Measurements from ENCODE around the gene ARHGAP15.

Gene ARHGAP15

DNA sequence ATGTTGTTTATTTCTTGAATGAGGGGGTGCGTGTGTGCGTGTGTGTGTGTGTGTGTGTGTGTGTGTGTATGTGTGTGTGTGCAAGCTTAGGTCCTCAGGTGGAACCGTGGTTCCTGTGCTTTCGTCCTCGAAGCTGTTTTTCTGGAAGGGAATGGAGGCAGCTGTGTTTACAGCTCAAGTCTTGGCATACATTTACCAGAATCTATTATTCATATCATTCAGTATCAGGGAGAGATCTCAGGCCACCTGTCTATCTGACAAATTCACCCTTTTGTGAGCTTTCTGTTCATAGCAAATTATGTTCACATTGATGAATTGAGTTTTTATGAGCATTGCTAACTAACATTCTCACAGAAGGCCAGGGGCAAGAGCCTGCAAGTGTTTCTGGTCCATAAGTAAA lies 550.4 kb downstream of the ARHGAP15 start:
- no peak overlapping the region for H3K4me3 Mint-ChIP-seq
- ATAC-seq (ENCODE audit: low read depth) (no peak), DNase-seq (ENCODE audit: low spot score in 2 of 2) (no peak)
- H3K27me3 Mint-ChIP-seq: no peaks in the 10 kb centered on the region
- peaks cover 15% of the 10 kb centered on the region for H3K4me1 Mint-ChIP-seq
- H3K36me3 Mint-ChIP-seq: peaks cover 19% of the 10 kb centered on the region
- no peaks in the 10 kb centered on the region for H3K9me3 Mint-ChIP-seq
- H3K27ac Mint-ChIP-seq: no peak overlapping the region

DNA sequence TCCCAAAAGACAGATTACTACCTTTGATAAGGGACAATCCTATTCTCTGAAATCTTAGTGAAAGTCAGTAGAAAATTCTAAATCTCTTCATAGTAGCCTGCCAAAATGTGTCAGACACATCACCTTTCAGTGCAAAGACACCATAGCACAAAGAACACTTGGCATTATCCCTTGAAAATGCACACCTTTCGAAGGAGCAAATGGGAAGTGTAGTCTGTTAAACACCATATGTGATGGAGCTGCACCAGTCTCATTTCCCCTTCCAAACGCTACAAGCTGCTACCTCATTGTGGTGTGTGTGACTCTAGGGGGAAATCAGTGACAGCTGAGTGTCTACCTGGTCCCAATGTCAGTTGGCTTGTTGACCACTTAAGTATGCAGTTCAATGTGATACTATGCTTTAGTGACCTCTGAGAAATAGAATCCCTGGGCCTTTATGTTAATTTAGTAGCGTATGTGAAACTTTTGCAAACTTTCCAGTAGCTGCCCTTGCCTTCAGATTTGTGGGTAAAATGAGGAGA lies 551.7 kb downstream of the ARHGAP15 start:
- H3K36me3 Mint-ChIP-seq: peaks cover 12% of the 10 kb centered on the region
- DNase-seq (ENCODE audit: low spot score in 2 of 2): no peak
- no peak overlapping the region for H3K4me3 Mint-ChIP-seq
- no peak overlapping the region for H3K27ac Mint-ChIP-seq
- ATAC-seq (ENCODE audit: low read depth): no peak
- no peaks in the 10 kb centered on the region for H3K9me3 Mint-ChIP-seq
- no peaks in the 10 kb centered on the region for H3K27me3 Mint-ChIP-seq
- H3K4me1 Mint-ChIP-seq: peaks cover 13% of the 10 kb centered on the region

DNA sequence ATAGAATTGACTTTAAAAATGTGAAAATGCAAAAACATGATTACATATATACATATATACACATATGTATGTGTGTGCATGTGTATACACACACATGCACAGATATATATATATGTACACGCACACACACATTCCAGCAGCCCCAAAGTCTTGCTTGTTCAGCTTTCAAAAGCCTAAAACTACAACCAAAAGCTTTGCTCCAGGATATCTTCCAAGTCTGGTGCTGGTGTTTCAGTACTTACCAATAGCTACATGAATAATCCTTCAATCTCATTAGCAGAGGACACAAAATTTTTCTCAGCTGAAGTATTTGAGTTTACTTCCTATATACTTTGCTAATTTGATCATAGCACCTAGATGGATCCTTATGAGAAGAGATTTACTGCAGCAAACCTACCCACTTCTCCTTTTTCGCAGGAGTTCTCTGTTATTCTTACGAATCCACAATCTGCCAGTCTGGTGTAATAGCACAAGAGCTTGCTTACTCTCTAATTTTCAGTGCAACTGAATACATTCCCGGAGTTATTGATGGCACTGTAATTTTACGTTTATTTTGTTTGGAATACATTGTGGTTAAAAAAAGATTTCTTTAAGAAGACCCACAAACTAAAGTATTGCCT lies 553.3 kb downstream of the ARHGAP15 start:
- Mint-ChIP-seq H3K27me3 (no peaks in the 10 kb centered on the region), H3K9me3 (no peaks in the 10 kb centered on the region), H3K27ac (no peak overlapping the region), H3K4me1 (peaks cover 13% of the 10 kb centered on the region), H3K4me3 (no peak overlapping the region), H3K36me3 (peaks cover 5% of the 10 kb centered on the region)
- DNase-seq (ENCODE audit: low spot score in 2 of 2): no peak
- ATAC-seq (ENCODE audit: low read depth): no peak

DNA sequence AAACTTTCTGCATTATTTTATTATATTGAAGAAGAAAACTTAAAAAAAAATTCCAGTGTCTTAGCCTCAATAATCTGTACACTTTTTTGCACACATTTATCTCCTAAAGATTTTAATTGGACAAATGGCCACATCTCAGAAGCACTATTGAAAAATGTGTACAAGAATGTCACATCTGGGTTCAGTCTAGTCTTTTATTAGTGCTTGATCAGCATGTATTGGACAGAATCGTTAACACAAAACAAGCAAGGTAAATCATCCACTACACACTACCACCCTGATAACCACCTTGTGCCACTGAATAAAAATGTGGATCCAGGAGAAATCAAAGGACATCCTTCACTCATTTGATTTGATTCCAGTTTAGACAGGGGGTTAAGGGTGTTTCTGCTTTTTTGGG lies 554.8 kb downstream of the ARHGAP15 start:
- H3K4me1 Mint-ChIP-seq: peaks cover 13% of the 10 kb centered on the region
- ATAC-seq (ENCODE audit: low read depth) (no peak), DNase-seq (ENCODE audit: low spot score in 2 of 2) (no peak)
- no peaks in the 10 kb centered on the region for H3K27me3 Mint-ChIP-seq
- no peak overlapping the region for H3K4me3 Mint-ChIP-seq
- no peaks in the 10 kb centered on the region for H3K9me3 Mint-ChIP-seq
- H3K36me3 Mint-ChIP-seq: peaks cover 5% of the 10 kb centered on the region
- H3K27ac Mint-ChIP-seq: no peak overlapping the region

DNA sequence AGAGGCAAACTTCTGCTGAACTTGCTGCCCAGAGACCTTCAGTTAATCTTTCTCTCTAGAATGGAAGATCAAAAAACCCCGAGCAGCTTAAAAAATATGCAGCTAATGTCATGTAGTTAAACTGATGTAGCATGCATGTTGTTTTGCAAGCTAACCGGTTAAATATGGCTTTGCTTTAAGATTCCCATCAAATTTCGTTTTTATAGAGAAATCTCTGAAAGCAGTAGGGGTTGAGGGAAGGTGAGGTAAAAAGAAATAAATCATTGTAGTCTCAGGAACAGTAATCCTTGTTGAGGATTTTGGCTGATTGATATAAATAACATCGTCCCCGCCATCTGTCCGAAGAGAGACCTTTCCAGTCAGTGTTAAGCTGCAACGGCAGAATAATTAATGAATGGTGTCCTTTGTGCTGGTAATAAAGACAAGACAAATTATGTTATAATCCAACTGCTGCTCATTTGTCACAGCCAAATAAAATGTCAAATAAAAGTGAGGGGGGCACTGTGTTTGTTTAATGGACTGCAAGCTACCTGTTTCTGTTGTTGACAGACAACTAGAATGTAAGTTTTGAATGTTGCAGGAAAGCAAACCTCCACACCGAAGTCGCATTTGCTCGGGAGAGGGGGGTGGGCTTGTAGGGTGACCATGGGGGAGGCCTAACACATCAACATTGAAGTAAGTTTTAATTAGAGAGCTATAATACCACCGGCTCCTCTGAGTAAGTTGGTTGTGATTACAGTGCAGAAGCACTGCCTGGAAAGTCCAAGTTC lies 555.5 kb downstream of the ARHGAP15 start:
- DNase-seq (ENCODE audit: low spot score in 2 of 2): no peak
- no peaks in the 10 kb centered on the region for H3K27me3 Mint-ChIP-seq
- H3K4me1 Mint-ChIP-seq: peaks cover 10% of the 10 kb centered on the region
- no peaks in the 10 kb centered on the region for H3K9me3 Mint-ChIP-seq
- no peak for ATAC-seq (ENCODE audit: low read depth)
- no peak overlapping the region for H3K4me3 Mint-ChIP-seq
- no peak overlapping the region for H3K27ac Mint-ChIP-seq
- H3K36me3 Mint-ChIP-seq: peaks cover 9% of the 10 kb centered on the region

DNA sequence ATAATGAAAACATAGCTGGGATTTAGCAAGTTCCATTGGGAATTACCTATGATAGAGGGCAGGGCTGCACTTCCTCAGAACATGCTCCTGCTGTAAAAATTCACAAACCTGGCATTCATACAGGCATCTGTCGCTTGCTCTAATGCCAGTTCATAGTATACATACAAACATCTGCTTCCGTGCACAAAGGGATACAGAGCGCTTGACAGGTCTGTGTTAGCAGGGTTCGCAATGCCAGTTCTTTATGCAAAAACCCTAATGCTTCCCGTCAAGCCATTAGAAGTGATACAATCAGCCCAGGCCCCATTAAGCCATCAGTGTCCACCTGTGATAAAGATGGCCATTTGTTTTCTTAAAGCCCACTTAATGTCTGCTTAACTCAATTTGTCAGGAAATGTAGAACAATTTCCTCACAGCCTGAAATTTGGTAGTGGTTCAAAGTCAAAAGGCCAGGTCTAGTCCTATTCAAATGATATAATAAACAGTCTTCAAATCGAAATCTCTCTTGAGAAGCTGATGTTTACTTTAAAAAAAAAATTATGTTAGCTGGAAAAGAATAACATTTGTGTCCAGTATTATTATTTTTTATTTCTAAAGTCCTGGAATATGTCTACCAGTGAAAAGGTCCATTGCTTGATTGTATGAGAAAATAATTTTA lies 556.3 kb downstream of the ARHGAP15 start:
- Mint-ChIP-seq H3K27me3 (no peaks in the 10 kb centered on the region), H3K4me3 (no peak overlapping the region), H3K4me1 (peaks cover 10% of the 10 kb centered on the region), H3K27ac (no peak overlapping the region), H3K36me3 (peaks cover 10% of the 10 kb centered on the region), H3K9me3 (no peaks in the 10 kb centered on the region)
- ATAC-seq (ENCODE audit: low read depth): no peak
- no peak for DNase-seq (ENCODE audit: low spot score in 2 of 2)

DNA sequence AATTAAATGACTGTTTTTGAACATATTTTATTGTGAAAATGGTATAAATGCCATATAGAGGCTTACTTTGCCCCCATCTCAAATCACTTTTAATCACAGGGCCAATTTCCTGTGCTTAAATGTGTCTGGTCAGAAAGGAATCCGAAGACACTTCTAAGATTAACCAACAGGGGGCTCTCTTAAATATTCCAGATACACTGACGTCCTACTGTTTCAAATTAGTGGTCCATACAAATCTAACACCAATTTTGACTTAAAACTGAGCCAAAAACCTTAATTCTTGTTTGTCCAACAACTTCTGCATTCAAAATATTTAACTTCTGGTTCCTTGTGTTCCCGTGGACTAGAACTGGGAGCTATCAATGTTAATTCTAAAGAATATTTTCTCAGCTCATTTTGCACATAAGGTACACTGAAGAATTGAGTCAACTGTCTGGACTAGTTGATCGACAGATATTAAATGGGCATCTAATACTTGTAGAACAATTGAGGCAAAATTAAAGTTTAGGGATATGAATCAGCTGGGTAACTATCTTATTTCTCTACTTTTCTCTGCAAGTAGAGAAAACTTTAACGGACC lies 557.5 kb downstream of the ARHGAP15 start:
- Mint-ChIP-seq H3K27me3 (no peaks in the 10 kb centered on the region), H3K9me3 (no peaks in the 10 kb centered on the region), H3K27ac (no peak overlapping the region), H3K4me1 (peaks cover 3% of the 10 kb centered on the region), H3K36me3 (peaks cover 15% of the 10 kb centered on the region), H3K4me3 (no peak overlapping the region)
- ATAC-seq (ENCODE audit: low read depth) (no peak), DNase-seq (ENCODE audit: low spot score in 2 of 2) (peak in 1 of 2 donors; percentile 3)

DNA sequence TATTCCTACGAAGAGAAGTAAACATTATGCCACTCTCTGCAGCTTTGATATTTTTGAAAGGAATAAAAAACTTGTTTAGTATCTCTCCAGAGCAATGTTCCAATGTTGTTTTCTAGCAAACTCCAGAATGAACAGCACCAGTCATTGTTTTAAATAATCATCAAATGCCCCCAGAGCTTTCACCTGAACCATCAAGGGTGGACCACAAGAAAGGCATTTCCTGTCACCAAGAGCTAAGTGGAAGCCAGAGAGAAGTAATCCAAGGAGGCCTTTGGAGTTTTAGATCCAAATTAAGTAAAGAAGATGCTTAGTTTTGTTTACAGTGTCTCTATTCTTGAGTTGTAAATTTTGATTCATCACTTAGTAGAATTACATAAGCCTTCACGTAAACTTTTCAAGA lies 559.0 kb downstream of the ARHGAP15 start:
- Mint-ChIP-seq H3K4me3 (no peak overlapping the region), H3K27ac (no peak overlapping the region), H3K27me3 (no peaks in the 10 kb centered on the region), H3K36me3 (peaks cover 15% of the 10 kb centered on the region), H3K9me3 (no peaks in the 10 kb centered on the region), H3K4me1 (peaks cover 3% of the 10 kb centered on the region)
- ATAC-seq (ENCODE audit: low read depth) (no peak), DNase-seq (ENCODE audit: low spot score in 2 of 2) (no peak)

DNA sequence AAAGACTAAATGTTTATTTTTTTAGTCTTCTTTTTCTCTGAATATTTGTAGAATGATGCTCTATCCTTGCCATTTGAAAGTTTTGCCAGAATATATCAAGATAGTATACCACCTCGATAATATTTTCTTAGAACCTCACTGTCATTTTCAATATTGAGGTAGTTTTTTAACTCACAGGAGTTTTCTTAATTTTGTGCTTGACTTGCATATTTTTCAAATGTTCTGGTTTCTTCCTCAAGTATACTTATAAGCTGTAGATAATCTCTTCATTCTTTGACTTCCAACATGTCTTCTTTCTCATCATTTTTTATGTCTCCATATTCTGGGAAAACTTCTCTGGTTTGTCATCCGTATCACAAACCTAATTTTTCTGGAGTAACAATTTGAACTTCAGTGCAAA lies 559.6 kb downstream of the ARHGAP15 start:
- ATAC-seq (ENCODE audit: low read depth): no peak
- H3K36me3 Mint-ChIP-seq: peaks cover 15% of the 10 kb centered on the region
- H3K4me3 Mint-ChIP-seq: no peak overlapping the region
- no peak for DNase-seq (ENCODE audit: low spot score in 2 of 2)
- H3K27me3 Mint-ChIP-seq: no peaks in the 10 kb centered on the region
- H3K9me3 Mint-ChIP-seq: no peaks in the 10 kb centered on the region
- no peak overlapping the region for H3K27ac Mint-ChIP-seq
- H3K4me1 Mint-ChIP-seq: peaks cover 3% of the 10 kb centered on the region

DNA sequence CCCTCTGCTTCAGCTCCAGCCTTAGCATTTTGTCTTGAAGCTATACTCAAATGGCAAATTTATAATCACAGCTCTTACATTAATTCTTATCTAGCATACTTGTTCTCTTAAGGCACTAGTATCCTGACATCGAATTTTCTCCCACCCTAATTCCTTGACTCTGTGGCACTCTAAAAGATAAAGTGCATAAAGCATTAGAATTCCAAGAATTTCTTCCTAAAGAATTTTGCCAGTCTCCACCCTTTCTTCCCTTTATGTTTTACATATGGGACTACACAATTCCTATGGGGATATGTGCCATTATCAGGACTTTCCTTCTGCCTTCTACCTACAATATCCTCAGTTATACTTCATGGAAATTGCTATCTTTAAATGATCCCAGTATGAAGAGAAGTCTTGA lies 560.3 kb downstream of the ARHGAP15 start:
- peaks cover 15% of the 10 kb centered on the region for H3K36me3 Mint-ChIP-seq
- H3K27me3 Mint-ChIP-seq: no peaks in the 10 kb centered on the region
- H3K27ac Mint-ChIP-seq: no peak overlapping the region
- H3K4me1 Mint-ChIP-seq: peaks cover 3% of the 10 kb centered on the region
- H3K9me3 Mint-ChIP-seq: no peaks in the 10 kb centered on the region
- no peak overlapping the region for H3K4me3 Mint-ChIP-seq
- ATAC-seq (ENCODE audit: low read depth) (no peak), DNase-seq (ENCODE audit: low spot score in 2 of 2) (no peak)

DNA sequence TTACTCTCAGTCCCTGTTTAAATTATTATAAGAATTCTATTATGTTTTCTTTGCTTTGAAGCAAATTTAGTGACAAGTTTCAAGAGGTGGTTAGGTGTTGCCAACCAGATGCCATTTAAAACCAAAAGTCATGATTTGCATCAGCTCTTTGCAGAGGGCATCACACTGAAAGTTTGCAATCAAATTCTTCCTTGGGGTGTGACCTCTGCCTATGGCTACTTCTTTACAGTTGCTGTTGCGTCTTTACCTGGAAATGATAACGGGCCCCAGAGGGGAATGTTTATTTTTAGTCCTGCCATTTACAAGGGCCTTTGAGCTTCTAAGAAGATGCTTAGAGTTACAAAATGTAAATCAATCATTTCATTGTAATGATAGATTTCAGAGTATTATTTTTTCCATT lies 561.0 kb downstream of the ARHGAP15 start:
- ATAC-seq (ENCODE audit: low read depth): no peak
- Mint-ChIP-seq H3K4me3 (no peak overlapping the region), H3K27ac (no peak overlapping the region), H3K27me3 (no peaks in the 10 kb centered on the region), H3K4me1 (peaks cover 3% of the 10 kb centered on the region), H3K9me3 (no peaks in the 10 kb centered on the region), H3K36me3 (peaks cover 15% of the 10 kb centered on the region)
- DNase-seq (ENCODE audit: low spot score in 2 of 2): no peak

DNA sequence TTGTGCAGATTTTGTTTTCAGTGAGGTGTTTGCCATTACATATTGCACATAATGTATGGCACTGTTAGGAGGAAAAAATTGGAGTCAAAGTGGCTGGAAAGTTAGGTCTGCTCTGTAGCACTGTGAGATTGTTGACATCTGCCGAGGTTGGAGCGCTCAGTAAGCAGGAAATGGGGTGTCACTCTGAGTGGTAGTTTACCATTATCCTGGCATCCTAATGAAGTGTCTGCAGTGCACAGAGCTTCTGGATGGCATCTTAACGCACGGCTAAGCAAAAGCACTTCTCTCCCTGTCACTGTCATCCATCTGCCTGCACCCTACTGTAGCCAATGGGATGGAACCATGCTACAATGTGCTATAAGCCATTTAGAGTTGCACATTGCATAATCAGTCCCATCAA lies 561.9 kb downstream of the ARHGAP15 start:
- no peak for DNase-seq (ENCODE audit: low spot score in 2 of 2)

DNA sequence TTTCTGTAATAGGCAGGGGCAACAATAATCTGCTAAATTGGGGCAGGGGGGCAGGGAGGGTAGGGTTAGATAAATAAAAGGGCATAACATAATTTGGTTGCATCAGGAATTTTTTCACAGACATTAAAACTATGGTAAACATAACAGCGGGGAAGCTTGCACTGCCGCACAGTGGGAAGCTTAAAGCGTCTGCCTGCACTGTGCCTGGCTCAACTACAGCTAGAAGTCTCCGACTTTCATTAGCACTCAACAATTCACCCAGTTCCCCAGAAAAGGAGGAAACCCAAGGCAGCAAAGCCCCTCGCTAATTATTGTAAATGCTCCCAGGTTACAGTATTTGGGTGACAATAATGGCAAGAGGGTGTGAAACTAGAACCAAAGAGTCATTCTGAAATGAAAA lies 562.9 kb downstream of the ARHGAP15 start:
- no peak for DNase-seq (ENCODE audit: low spot score in 2 of 2)
- H3K4me1 Mint-ChIP-seq: peaks cover 3% of the 10 kb centered on the region
- ATAC-seq (ENCODE audit: low read depth): no peak
- no peak overlapping the region for H3K4me3 Mint-ChIP-seq
- no peaks in the 10 kb centered on the region for H3K9me3 Mint-ChIP-seq
- peaks cover 15% of the 10 kb centered on the region for H3K36me3 Mint-ChIP-seq
- H3K27me3 Mint-ChIP-seq: no peaks in the 10 kb centered on the region
- H3K27ac Mint-ChIP-seq: no peak overlapping the region

More for the DNA sequence above, 561.9 kb downstream of the ARHGAP15 start:
- H3K36me3 Mint-ChIP-seq: peaks cover 15% of the 10 kb centered on the region
- ATAC-seq (ENCODE audit: low read depth): no peak
- no peak overlapping the region for H3K27ac Mint-ChIP-seq
- no peak overlapping the region for H3K4me3 Mint-ChIP-seq
- no peaks in the 10 kb centered on the region for H3K9me3 Mint-ChIP-seq
- H3K27me3 Mint-ChIP-seq: no peaks in the 10 kb centered on the region
- H3K4me1 Mint-ChIP-seq: peaks cover 3% of the 10 kb centered on the region

DNA sequence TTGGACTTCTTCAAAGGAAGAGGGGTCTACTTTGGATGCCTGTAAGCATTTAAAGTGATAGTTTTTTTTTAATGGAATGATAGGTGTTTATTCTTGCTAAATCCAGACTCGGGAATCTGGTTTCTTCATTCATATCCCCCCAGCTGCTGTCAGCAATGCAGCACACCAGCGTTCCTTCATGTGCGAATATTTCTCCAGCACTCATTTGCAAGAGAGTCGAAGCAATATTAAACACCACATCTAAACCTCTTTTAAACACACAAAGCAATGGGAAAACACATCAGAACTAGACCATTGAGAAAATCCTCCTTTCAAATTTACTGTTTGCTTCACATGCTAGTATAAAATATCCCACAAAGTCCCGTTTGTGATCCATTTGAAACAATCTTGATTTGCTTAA lies 563.7 kb downstream of the ARHGAP15 start:
- peaks cover 15% of the 10 kb centered on the region for H3K36me3 Mint-ChIP-seq
- peaks cover 8% of the 10 kb centered on the region for H3K4me1 Mint-ChIP-seq
- H3K27ac Mint-ChIP-seq: peak overlapping the region; percentile 60
- H3K9me3 Mint-ChIP-seq: no peaks in the 10 kb centered on the region
- no peak for ATAC-seq (ENCODE audit: low read depth)
- no peak overlapping the region for H3K4me3 Mint-ChIP-seq
- DNase-seq (ENCODE audit: low spot score in 2 of 2): no peak
- no peaks in the 10 kb centered on the region for H3K27me3 Mint-ChIP-seq
